ENCODE results near the gene PDZD2.
"Not testable (repeated sequence)": the region's sequence is repeated elsewhere in the genome, so short reads cannot be mapped to it uniquely, and the experiment has no call there.

PDZD2 gene

DNA sequence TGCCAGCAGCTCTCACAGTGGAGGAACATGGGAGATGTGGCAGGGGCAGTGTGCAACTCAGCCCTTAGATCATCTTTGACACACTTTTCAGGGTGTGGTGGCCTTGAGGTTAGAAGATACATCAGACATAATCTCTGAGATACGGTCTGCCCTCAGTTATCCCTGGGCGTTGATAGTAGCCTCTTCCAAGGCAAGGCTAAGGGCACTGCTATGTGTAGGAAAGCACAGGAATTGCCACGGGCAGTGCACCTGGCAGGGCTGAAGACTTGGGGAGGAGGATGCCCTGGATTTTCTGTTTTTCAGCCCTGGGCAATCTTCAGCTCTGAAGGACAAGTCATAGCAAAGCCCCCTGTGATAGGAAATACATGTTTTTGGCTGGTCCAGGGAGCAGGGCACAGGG is 328.5 kb downstream of the PDZD2 start:
- DNase-seq (ENCODE audit: low read depth), result no peak
- no peak overlapping the region for H3K4me3 ChIP-seq (ENCODE audit: control insufficient read depth, low read depth, low read length)
- TF ChIP-seq, protein P1, sequence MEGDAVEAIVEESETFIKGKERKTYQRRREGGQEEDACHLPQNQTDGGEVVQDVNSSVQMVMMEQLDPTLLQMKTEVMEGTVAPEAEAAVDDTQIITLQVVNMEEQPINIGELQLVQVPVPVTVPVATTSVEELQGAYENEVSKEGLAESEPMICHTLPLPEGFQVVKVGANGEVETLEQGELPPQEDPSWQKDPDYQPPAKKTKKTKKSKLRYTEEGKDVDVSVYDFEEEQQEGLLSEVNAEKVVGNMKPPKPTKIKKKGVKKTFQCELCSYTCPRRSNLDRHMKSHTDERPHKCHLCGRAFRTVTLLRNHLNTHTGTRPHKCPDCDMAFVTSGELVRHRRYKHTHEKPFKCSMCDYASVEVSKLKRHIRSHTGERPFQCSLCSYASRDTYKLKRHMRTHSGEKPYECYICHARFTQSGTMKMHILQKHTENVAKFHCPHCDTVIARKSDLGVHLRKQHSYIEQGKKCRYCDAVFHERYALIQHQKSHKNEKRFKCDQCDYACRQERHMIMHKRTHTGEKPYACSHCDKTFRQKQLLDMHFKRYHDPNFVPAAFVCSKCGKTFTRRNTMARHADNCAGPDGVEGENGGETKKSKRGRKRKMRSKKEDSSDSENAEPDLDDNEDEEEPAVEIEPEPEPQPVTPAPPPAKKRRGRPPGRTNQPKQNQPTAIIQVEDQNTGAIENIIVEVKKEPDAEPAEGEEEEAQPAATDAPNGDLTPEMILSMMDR (IDR thresholded peaks at IDR 0.05; ENCODE audit: control insufficient read depth, insufficient read depth, low read depth, low read length, missing control alignments), result no peak

DNA sequence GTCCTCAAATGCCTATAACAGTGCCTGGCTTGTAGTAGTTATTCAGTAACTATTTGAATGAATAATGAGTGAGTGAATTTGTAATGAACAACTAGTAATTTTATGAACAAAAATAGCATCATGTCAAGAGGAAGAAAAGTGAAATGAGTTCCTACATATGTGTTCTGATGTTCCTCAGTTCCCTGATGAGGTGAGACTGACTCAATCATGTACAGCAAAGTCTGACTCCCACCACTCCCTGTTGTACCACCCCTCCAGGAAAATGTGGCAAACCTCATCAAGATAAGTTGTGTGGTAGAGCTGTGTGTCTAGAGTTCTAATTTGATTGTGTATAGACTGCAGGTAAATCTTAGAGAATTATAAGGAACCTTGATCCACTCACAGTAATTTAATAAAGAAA is 333.6 kb downstream of the PDZD2 start:
- no peak overlapping the region for H3K4me3 ChIP-seq (ENCODE audit: control insufficient read depth, low read depth, low read length)
- DNase-seq (ENCODE audit: low read depth), result no peak
- TF ChIP-seq, protein P1 (IDR thresholded peaks at IDR 0.05; ENCODE audit: control insufficient read depth, insufficient read depth, low read depth, low read length, missing control alignments), result no peak

DNA sequence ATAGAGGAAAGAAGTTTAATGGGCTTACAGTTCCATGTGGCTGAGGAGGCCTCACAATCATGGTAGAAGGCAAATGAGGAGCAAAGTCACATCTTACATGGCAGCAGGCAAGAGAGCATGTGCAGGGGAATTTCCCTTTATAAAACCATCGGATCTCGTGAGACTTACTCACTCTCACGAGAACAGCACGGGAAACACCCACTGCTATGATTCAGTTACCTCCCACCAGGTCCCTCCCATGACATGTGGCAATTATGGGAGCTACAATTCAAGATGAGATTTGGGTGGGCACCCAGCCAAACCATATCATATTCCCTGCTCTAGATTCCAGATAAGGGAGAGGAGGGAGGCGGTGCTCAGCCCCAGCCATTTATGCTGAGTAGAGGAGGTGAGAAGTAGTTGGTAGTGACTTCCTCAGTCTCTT is 336.3 kb downstream of the PDZD2 start:
- DNase-seq (ENCODE audit: low read depth); H3K4me3 ChIP-seq (ENCODE audit: control insufficient read depth, low read depth, low read length): not testable (repeated sequence)

DNA sequence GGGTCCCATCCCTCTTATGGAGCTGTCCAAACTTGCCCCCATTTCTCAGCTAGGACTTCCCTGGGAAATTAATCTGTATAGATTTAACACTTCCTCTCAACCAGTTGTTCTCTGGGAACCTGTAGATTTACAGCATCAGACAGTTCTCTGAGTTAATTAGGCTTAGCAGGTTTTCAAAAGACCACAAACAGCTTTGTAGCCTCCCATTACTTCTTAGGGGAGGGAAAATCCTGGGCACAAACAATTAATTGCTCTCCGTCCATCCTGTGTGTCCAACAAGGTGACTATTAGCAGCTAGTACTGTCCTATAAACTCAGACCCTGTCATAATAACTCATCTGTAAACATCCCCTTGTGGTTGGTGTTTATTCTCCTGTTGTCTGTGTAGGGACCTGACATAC is 337.2 kb downstream of the PDZD2 start:
- H3K4me3 ChIP-seq (ENCODE audit: control insufficient read depth, low read depth, low read length), result no peak overlapping the region
- DNase-seq (ENCODE audit: low read depth), result no peak
- TF ChIP-seq, protein P1 (IDR thresholded peaks at IDR 0.05; ENCODE audit: control insufficient read depth, insufficient read depth, low read depth, low read length, missing control alignments), result no peak

DNA sequence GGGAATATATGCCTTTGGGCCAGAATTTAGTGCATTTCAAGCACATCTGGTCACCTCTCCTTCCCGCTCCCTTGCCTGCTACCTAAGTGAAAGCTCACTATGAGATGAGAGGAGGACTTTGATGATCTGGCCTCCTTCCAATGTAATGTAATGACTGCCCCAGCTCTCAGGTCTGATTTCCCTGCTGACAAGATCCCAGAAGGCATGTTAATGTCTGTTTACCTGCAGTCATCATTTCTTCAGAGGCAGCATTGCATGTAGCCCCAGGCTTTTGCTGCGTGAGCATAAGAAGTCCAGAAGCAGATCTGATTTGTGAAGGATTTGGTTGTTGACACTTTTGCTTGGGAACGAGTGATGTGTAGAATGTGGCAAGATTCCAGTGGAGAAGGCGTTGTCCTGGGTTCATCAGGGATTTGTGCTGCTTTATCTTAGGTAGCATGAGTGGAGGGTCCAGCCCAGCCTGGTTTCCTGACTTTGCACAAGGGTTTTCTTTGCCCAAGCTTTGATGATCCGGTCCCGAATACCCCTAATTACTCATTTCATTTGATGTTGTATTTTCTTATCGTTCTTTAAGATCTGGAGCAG is 342.5 kb downstream of the PDZD2 start:
- H3K4me3 ChIP-seq (ENCODE audit: control insufficient read depth, low read depth, low read length), result no peak overlapping the region
- DNase-seq (ENCODE audit: low read depth), result no peak

DNA sequence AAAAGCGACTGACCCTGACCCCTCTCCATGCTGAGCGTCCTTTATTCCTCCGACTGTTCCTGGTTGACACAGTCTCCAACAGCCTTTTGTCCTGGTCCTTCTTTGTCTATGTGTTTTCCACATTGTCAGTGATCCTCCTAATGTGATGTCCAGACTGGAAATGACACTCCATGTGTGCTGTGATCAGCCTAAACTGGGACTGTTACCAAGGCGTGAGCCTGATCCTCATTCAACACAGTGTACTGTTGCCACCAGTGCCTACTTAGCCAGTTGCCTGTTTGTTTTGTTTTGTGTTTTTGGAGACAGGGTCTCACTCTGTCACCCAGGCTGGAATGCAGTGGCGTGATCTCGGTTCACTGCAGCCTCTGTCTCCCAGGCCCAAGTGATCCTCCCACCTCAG is 343.1 kb downstream of the PDZD2 start:
- TF ChIP-seq, protein P1 (IDR thresholded peaks at IDR 0.05; ENCODE audit: control insufficient read depth, insufficient read depth, low read depth, low read length, missing control alignments), result no peak
- no peak for DNase-seq (ENCODE audit: low read depth)
- H3K4me3 ChIP-seq (ENCODE audit: control insufficient read depth, low read depth, low read length), result no peak overlapping the region

More for the DNA sequence above, 342.5 kb downstream of the PDZD2 start:
- TF ChIP-seq, protein P1 (IDR thresholded peaks at IDR 0.05; ENCODE audit: control insufficient read depth, insufficient read depth, low read depth, low read length, missing control alignments), result no peak

DNA sequence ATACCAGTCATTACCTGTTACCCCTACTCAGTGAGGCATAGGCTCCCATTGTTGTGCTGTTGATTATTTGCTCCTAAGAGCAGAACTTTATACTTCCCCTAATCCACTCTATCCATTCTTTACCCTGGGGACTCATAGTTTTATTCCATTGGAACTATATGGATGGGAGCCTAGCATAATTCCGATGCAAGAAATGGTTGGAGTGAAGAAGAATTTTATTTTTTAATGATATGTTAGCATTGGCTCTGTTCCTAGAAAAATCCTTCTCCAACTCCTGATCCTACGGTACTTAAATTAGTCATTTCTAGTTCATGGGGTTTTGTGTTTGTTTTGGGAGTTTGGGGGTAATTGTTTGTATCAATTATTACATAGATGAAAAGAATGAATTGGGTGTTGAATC is 343.7 kb downstream of the PDZD2 start:
- no peak overlapping the region for H3K4me3 ChIP-seq (ENCODE audit: control insufficient read depth, low read depth, low read length)
- TF ChIP-seq, protein P1 (IDR thresholded peaks at IDR 0.05; ENCODE audit: control insufficient read depth, insufficient read depth, low read depth, low read length, missing control alignments), result no peak
- no peak for DNase-seq (ENCODE audit: low read depth)
